C4-2B (cell line): Measurements from ENCODE around the gene STXBP4.

Experiments
- H3K27ac ChIP-seq: fragments of 450-650 bp; 2 replicates; pipeline ENCODE4 v1.5.1; 2017
- ZFX ChIP-seq: fragments of 450-650 bp; IDR thresholded peaks from 2 replicates; pipeline ENCODE4 v1.6.1; 2017
- TF ChIP-seq, protein P1 (sequence below): fragments of 450-650 bp; conservative IDR thresholded peaks from 2 replicates; pipeline ENCODE4 v1.5.1; 2017; ENCODE audit warnings: mild to moderate bottlenecking

STXBP4 gene

DNA sequence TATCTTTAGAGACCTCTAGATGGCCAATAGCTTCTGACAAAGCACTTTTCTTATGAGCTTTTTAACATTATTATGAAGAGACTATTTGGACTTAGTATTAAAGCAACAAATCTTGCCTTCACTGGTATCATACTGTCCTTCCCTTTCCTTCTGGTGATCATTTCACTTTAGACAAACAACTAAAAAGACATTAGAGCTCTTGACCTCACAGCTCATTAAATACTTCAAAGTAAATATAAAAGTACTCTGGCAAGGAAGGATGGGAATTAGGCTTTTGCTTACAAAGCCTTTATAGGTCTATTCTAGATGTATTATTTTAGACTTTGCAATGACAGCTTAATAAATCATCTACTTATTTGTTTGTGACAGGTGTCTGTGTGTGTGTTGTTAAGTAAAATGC lies 11.1 kb downstream of the STXBP4 start:
- H3K27ac ChIP-seq: no peak overlapping the region
- TF ChIP-seq, protein P1, sequence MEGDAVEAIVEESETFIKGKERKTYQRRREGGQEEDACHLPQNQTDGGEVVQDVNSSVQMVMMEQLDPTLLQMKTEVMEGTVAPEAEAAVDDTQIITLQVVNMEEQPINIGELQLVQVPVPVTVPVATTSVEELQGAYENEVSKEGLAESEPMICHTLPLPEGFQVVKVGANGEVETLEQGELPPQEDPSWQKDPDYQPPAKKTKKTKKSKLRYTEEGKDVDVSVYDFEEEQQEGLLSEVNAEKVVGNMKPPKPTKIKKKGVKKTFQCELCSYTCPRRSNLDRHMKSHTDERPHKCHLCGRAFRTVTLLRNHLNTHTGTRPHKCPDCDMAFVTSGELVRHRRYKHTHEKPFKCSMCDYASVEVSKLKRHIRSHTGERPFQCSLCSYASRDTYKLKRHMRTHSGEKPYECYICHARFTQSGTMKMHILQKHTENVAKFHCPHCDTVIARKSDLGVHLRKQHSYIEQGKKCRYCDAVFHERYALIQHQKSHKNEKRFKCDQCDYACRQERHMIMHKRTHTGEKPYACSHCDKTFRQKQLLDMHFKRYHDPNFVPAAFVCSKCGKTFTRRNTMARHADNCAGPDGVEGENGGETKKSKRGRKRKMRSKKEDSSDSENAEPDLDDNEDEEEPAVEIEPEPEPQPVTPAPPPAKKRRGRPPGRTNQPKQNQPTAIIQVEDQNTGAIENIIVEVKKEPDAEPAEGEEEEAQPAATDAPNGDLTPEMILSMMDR: no peak
- no peak for TF ChIP-seq ZFX

DNA sequence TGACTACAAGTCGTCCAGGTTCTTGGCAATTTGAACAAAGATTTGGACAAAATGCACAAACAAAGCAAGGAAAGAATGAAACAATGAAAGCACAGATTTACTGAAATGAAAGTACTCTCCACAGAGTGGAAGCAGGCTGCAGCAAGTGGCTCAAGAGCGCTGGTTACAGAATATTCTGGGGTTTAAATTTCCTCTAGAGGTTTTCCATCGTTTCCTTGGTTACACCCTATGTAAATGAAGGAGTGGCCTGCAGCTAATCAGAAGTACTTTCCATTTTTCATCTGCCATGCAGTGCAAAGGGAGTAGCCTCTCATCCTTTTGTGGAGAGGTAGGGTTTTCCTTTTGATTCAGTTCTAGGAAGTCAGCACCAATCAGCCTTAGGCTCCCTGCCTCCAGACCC lies 11.8 kb downstream of the STXBP4 start:
- no peak for TF ChIP-seq ZFX
- TF ChIP-seq, protein P1: no peak
- H3K27ac ChIP-seq: peak overlapping the region; percentile 43; the same call in 1 of the 2 replicates

DNA sequence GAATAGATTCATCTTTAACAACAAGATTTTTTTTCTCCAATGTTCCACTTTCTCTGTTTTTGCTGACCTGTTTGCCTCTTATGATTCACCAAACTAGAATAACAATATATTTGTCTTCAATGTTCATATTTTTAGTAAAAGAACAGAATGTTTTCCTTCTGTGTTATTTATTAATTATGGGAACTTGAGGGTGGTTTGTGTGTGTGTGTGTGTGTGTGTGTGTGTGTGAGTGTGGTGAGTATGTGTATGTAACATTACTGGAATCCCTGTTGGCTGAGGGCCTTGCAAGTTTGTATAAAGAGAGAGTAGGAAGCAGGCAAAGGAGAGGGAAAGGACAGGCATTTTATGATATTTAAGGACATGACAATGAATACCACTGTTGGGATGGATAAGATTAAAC lies 13.8 kb downstream of the STXBP4 start:
- no peak for TF ChIP-seq ZFX
- TF ChIP-seq, protein P1: no peak
- no peak overlapping the region for H3K27ac ChIP-seq

DNA sequence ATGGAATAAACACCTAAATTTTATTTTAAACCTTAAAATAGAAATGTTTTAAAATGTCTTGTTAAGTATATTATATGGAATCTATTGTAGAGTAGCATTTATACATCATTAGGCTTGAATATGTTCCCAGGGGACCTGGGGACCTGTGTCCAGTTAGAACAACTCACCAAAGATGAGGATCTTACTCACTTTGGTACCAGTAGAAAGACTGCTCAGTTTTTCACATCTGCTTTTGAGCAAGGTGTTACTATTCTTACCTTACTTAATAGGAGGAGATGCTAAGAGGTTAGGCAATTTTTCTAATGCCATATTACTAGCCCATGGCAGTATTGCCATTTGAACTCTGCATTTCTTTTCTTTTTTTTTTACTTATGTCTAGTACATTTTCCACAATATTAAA lies 14.7 kb downstream of the STXBP4 start:
- TF ChIP-seq, protein P1: no peak
- no peak for TF ChIP-seq ZFX

DNA sequence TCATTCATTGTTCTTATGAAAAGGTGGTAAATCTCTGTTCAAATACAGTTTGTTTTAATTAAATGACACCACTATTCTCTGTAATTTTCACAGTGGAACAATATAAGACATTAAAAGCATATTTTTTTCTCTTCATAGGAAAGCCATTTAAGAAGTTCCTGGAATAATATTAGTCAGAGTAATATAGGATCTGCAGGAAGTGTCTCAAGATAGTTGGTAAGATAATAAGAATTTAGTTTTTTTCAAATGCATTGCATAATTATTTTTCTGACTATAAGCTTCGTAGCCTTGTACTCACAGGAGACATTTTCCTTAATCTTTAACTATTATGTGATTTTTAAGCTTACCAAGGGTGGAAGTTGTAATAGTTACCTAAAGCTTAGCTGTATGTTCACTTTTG lies 16.9 kb downstream of the STXBP4 start:
- TF ChIP-seq ZFX: no peak
- TF ChIP-seq, protein P1: no peak
- no peak overlapping the region for H3K27ac ChIP-seq

More for the DNA sequence above, 14.7 kb downstream of the STXBP4 start:
- no peak overlapping the region for H3K27ac ChIP-seq

DNA sequence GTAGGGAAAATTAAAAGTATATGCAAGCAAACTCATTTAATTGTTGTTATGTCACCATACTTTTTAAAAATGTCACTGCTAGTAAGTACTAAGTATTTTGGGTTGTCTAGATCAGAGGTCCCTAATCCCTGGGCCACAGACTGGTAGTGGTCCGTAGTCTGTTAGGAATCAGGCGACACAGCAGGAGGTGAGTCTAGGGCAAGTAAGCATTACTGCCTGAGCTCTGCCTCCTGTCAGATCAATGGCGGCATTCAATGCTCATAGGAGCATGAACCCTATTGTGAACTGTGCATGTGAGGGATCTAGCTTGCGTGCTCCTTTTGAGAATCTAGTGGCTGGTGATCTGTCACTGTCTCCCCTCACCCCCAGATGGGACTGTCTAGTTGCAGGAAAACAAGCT lies 21.6 kb downstream of the STXBP4 start:
- H3K27ac ChIP-seq: no peak overlapping the region
- TF ChIP-seq, protein P1: no peak
- no peak for TF ChIP-seq ZFX

DNA sequence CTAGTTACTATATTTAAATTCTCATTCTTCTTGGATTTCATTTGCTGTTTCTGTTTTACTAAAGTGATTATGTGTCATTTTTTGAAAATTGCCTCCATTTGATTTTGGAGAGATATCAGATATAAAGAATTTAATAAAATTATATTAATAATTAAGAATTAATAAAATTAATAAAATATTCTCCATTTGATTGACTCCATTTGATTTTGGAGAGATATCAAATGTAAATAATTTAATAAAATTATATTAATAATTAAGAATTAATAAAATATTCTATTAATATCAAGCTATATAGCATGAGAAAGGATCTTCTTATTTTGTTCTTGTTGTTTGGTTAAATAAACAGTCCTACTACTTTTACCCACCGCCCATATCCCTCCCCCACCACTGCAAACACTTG lies 23.0 kb downstream of the STXBP4 start:
- TF ChIP-seq ZFX: no peak
- TF ChIP-seq, protein P1: no peak
- H3K27ac ChIP-seq: no peak overlapping the region
